ENCODE results near the gene SLC15A5.

DNA sequence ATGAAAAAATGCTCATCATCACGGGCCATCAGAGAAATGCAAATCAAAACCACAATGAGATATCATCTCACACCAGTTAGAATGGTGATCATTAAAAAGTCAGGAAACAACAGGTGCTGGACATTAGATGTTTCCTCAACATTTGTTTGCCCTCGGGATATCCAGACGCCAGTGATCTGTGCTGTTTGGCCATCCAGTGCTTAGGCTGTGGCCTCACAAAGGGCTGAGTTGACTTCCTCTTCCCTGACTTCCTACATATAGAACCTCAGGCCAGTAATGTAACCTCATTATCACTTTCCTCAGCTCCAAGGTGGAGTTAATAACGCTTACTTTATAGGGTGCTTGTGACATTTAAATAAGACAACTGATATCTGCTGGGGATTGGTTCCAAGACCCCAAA is 51.8 kb downstream of the SLC15A5 start:
- TF ChIP-seq EZH2 (IDR thresholded peaks at IDR 0.05) (no peak), POLR2AphosphoS5 (IDR thresholded peaks at IDR 0.05; ENCODE audit: borderline replicate concordance, low read depth, low read length) (no peak)
